Measurements from ENCODE around the gene ANKRD6.

Gene ANKRD6

GRCh38 chr6:89564752-89565427 is 131.9 kb downstream of the ANKRD6 start:
- no peak for DNase-seq (ENCODE audit: low read depth in 2 of 2)

DNA sequence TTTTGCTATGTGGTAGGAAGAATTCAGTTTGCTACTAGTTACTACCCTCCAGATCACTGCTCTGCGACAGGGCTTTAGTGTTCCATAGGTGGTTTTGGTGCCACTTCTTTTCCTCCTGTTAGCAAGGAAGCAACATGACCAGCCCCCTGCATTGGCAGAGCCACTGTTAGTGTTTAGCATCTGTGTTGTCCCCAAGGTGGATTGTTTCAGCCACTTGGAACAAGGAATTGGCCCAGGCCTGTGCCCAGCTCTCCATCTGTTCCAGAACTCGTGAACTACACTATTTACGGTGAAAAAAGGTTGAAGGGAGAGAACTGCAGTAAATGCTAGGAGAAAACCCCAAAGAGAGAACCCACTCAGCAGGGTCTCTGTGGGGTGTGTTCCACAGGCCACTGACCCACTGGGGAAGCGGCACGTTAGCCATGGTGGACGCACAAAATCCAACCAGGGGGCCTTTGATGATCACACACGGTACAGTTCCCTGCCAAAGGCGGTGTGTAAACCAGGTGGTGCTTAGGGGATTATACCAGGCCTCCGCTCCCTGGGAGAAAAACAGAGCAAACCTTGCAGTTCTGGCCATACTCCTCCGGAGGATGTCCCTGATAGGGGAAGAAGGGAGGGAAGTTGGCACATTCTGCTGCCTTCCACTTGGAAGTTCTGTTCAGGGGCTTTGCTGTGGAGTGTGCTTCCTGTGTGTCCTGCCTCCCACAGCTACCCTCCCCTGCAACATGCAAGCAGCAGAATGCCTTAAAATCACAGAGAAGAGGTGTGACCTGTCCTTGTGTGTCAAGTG is 133.3 kb downstream of the ANKRD6 start:
- DNase-seq (ENCODE audit: low read depth in 2 of 2): no peak

- no peak for DNase-seq (ENCODE audit: low read depth in 2 of 2)
These were observed 134.1 kb downstream of the ANKRD6 start for GRCh38 chr6:89566930-89567629.

DNA sequence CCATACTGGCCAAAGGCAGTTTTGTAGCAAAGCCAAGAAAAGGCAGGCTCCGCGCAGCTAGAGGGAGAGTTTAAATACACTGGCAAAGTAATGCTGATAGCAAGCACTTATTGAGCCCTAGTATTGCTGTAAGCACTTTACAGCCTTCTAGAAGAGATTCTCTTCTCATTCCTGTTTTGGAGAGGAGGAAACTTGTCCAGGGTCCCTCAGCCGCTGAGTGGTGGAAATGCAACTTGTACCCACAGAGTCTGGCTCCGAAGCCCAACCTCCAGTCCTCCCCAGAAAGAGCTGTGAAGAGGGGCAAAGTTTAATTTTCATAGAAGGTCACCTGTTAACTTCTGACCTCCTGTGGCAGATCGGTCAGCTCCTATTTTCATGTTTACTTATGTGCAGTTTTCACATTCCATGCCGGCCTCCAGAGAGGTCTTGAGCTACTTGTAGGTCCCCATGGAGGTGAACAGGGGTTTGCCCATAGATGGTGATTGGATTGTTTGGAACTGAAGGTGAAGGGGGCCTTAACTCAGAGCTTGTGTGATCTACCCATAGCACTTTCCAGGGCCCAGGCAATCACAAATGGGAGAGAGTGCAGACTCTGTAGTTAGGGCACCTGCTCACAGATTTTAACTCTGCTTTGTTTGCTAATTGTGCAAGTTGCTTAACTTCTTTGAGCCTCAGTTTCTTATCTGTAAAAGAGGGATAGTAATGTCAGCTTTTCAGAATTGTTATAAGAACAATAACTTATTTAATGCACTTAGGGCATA is 134.9 kb downstream of the ANKRD6 start:
- no peak for DNase-seq (ENCODE audit: low read depth in 2 of 2)

GRCh38 chr6:89574910-89575561 is 142.1 kb downstream of the ANKRD6 start:
- no peak for DNase-seq (ENCODE audit: low read depth in 2 of 2)

DNA sequence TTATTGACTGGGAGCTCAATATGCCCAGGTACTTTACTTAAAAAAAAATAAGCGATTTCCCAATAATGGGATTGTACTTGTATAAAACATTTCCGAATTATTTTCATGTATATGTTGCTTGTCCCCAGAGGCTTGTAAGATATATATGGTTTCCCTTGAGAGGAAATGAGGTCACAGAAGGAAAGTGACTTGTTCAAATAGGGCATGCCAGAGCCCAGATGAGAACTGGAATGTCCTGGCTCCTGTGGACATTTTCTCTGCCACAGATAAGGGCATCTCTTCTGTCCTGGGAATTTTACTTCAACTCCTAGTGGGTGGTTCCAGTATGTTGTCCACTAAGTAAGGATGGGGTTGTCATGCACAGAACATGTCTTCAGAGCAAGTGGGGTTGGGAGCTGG is 142.6 kb downstream of the ANKRD6 start:
- DNase-seq (ENCODE audit: low read depth in 2 of 2): no peak

GRCh38 chr6:89580997-89581666 is 148.2 kb downstream of the ANKRD6 start:
- no peak for DNase-seq (ENCODE audit: low read depth in 2 of 2)

DNA sequence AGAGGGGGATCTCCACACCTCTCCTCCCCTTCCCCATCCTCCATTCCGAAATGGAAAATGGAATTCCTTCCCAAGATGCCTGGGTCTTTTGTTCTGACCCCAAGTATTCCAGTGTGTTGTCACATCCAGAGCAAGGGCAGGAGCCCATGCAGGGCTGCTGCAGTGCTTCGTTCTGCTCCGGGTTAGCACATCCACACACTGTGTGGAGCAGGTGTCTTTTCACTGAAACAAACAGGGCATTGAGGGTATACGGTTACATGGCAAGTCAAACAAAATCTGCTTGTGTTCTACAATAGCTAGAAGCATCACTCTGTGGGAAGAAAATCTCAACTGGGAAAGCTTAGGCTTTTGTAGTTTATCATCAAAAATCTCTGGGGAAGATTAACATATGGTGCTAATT is 148.7 kb downstream of the ANKRD6 start:
- no peak for DNase-seq (ENCODE audit: low read depth in 2 of 2)

DNA sequence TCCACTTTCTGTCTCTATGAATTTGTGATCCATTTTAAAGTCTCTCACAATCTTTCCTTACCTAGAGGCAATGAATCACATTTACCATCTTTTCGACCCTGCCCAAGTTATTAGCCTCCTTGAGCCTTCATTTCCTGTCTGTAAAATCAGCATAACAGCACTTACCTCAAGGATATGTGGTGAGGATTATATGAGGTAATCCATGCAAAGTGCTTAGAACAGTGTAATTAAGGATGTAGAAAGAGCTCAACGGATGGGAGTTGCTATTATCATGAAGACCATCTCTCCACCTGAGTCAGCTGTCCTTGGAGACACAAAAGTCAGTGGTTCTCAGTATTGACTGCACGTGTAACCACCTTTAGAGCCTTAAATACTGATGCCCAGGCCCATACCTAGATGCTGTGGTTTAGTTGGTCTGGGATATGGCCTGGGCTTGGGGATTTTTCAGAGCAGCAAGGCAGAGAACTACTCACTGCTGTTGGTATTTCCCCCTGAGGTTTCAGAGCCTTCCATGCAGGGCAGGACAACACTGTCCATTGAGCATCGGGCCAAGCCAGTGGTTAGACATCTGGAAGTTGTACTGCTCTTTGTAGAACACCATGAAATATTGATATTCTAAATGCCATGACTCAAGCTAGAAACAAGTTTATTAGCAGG is 149.8 kb downstream of the ANKRD6 start:
- no peak for DNase-seq (ENCODE audit: low read depth in 2 of 2)

DNA sequence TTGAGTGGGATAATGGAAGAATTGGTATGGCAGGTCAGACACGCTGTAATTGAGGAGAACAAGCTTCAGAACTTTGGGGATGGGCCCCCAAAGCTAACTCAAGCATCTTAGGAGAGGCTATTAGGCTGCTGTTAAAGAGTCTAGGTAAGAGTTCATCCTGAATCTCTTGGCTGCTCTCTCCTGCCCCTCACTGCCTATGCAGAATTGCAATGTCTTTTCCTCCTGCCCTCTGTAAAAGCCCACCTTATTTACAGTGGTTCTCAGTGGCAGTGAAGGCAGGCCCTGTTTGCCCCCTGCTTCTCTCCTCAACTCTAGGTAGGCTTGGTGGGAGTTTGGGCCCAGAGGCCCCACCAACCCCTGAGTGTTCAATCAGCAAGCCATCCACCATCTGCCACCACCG is 150.6 kb downstream of the ANKRD6 start:
- no peak for DNase-seq (ENCODE audit: low read depth in 2 of 2)

DNA sequence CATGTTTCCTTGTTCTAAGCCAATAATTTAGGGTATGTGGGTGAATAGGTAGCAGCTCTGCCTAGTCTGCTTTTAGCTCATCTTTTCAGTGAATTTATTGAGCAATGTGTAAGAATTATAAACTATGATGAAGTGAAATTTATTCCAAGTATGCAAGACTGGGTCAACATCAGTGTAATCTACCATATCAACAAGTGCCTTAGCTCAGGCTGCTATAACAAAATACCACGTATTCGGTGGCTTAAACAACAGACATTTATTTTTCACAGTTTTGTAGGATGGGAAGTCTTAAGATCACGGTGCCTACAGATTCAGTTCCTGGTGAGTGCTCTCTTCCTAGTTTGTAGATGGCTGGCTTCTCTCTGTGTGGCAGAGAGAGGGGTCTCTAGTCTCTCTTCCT is 151.6 kb downstream of the ANKRD6 start:
- DNase-seq (ENCODE audit: low read depth in 2 of 2): no peak

DNA sequence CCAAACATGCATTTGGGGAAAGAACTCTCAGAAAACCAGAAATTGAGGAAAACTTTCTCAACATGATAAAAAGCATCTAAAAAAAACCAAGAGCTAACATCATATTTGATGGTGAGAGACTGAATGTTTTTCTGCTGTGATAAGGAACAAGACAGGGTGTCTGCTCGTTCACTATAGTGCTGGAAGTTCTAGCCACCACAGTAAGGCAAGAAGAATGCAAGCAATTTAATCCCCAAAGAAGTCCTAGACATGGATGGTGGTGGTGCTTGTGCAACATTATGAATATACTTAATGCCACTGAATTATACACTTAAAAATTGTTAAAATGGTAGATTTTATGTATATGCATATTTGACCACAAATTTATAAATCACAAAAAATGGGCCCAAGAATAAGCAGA is 152.2 kb downstream of the ANKRD6 start:
- DNase-seq (ENCODE audit: low read depth in 2 of 2): no peak

DNA sequence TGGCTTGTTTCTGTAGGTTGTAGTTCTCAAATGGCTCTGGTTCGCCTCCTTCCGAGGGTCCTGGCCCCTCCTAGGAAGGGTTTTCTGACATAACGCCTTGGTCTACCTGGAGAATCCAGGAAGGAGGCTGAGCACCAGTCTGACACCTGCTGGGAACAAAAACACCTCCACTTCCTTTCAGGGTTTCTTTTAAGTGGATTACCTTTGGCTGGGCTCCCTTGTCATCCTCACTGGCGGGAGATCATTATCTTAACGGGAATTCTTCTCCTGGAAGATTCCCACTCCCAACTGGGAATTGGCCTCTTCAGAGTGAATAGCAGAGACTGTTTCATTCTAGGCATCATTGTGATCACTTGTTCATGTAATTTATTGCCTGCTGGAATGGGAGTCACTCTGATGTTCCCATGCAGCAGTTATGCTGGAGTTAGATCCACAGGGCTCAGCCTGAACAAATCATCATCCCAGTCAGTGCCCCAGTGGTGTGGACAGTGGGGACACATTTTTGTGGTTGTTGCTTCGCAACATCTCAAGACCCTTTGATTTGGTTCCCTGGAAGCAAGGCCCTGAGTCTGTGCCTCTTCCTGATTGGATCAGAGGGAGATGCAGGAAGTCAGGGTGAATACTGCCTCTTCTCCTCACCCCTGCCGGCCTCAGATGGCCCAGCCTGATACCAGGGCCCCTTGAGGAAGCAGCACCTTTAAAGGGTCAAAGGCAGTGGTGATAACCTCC is 156.5 kb downstream of the ANKRD6 start:
- no peak for DNase-seq (ENCODE audit: low read depth in 2 of 2)

- DNase-seq (ENCODE audit: low read depth in 2 of 2): no peak
These were observed 157.2 kb downstream of the ANKRD6 start for GRCh38 chr6:89590133-89590532.

DNA sequence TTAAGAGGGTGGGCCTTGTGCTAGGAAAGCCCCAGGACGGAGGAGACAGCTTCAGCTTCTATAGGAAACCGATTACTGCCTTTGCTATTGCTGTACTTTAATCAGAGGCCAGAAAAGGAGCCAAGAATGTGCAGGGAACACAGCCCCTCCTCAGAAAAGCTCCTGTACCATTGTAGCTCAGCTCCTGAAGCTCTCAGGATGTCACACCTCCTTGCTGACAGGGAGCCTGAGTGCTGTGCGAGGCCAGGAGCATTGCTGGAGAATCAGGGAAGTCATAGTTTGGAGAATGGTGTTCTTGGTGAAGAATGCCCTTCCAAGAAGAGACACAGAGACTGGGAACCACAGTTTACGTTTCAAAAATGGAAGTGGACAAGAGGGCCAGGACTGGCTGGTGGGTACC is 158.8 kb downstream of the ANKRD6 start:
- DNase-seq (ENCODE audit: low read depth in 2 of 2): no peak

DNA sequence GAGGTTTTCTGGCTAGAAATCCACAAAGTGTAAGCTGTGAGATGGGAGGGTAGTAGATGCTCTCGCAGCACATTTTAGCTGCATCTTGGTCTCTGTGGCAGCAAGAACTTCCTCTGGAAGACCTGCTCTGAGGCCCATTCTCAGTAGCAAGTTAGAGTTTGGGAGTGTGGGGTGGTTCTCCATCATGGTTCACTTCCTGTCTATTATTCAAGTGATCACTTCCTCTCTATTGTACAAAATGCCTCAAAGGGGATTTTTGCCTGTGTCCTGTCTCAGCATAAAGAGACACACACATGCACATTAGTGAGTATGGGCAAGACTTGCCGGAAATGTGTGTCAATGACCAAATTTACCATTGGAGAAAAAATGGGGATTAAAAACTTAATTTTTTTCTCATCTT is 163.1 kb downstream of the ANKRD6 start:
- DNase-seq (ENCODE audit: low read depth in 2 of 2): no peak

GRCh38 chr6:89596484-89596883 is 163.5 kb downstream of the ANKRD6 start:
- DNase-seq (ENCODE audit: low read depth in 2 of 2): no peak

DNA sequence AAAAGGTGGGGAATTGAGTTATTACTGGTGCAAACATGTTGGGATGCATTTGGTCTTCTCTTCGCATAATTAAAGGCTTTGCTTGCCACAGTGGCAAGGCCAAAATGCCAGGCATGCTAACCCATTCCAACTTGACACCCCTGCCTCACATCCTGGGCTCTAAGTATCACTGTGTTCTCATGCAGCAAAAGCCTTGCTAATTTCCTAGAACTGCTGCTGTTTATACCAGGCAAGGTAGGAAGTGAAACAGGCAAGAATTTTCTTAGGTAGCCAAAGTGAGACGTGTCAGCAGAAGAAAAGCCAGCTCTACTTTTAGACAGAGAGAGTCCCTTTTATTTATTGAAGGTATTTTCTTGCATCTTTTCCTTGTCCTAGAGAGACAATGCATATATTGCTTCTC is 164.4 kb downstream of the ANKRD6 start:
- no peak for DNase-seq (ENCODE audit: low read depth in 2 of 2)

DNA sequence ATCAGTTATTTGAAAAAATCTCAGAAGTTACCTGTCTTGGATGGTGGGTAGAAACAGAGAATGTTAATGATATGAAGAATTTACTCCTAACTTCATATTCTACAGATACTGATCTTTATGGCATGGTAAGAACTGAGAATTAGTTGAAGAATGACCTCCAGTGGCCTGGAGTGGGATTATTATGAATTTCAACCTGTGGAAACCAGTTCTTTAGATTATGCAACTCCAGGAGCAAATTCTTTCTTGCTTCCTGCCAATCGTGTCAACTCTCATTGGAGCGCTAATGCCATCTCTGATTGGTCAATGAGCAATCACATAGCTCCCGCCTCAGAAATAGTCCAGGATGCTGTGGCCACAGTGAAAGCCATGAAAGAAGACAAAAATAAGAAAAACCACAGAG is 165.0 kb downstream of the ANKRD6 start:
- no peak for DNase-seq (ENCODE audit: low read depth in 2 of 2)

DNA sequence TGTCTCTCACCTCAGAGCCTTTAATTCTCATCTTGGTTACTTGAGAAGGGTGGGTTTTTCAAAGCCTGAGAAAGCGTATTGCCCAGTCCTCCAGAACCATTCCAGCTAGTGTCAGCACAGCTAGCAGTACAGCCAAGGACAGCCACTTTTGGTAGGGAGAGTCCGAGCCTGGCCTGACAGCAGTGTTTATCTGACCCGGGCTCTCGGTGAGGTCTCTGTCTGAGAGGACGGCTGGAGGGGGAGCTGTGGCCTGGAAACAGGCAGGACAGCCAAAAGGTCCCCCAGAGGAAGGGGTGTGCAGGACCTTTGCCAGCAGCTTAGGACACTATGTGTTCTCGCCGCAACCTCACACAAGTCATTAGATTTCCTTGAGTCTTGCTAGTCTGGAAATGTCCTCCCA is 166.8 kb downstream of the ANKRD6 start:
- DNase-seq (ENCODE audit: low read depth in 2 of 2): no peak
